GM19240 (cell line): ENCODE data around the gene NTF3.
"Not testable (repeated sequence)": the region's sequence is repeated elsewhere in the genome, so short reads cannot be mapped to it uniquely, and the experiment has no call there.

ENCODE experiments used
- DNase-seq: peaks from one replicate; pipeline ENCODE4 v3.0.0; 2011; ENCODE audit warnings: low spot score; ENCODE audit not compliant: insufficient read length

The NTF3 gene

GRCh38 chr12:5525783-5526367, 94.0 kb downstream of the NTF3 start:
- DNase-seq = no peak

- no peak for DNase-seq
Measured at GRCh38 chr12:5533368-5533767, 101.5 kb downstream of the NTF3 start.

GRCh38 chr12:5534426-5535199, 102.7 kb downstream of the NTF3 start:
- no peak for DNase-seq

GRCh38 chr12:5535541-5535940, 103.6 kb downstream of the NTF3 start:
- DNase-seq = no peak

GRCh38 chr12:5537026-5537615, 105.2 kb downstream of the NTF3 start:
- DNase-seq = not testable (repeated sequence)

GRCh38 chr12:5537771-5538170, 105.9 kb downstream of the NTF3 start:
- DNase-seq = no peak
